ENCODE data around the gene GJC2.

DNA sequence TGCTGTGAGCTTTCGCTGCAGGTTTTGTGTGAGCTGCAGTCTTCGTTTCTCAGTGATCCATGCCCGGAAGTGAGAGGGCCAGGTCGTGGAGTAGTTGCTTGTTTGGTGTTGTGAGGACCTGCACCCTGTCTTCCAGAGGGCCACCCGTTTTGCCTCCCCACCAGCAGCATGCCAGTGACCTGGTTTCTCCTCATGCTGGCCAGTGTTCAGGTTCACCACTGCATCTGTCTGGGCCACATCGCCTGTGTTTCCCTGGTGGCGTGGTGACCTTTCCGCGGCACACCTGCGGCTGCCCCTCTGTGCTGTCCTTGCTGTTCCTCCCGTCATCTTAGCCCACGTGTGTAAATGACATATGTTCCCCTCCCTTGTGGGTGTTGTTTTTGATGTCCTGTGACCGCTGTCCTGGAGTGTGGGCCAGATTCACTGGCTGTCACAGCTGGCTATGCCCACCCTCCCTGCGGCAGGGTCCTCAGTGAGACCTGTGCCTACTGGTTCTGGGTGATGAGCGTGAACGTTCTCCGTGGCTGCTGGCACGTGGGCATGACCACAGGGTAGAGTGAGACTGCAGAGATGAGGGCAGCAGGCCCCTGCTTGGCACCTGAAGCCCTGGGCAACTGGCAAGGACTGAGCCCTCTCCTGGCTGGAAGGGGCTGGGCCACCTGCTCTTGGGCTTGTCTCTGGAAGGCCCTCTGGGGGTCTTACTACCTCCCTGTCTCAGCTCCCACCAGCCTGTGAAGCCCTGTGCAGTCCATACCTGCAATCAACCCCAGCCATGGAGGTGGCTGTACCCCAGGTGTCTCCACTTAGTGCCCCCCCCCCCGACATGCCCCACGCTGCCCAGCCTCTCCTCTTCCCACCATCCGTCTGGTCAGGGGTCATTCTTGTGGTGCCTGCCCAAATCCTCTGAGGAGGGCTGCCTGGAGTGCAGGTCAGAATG, 23.1 kb downstream of the GJC2 start:
- TF ChIP-seq MYC (IDR thresholded peaks at IDR 0.05; ENCODE audit: low read depth, low read length) (no peak), CTCF (IDR thresholded peaks at IDR 0.05; ENCODE audit: low read depth, low read length) (no peak), POLR2A (IDR thresholded peaks at IDR 0.05; ENCODE audit: extremely low read depth, insufficient read length) (no peak), MAX (IDR thresholded peaks at IDR 0.05; ENCODE audit: low read depth, low read length) (no peak)

All from NB4 (cell line).